Peyer's patch (tissue), 4 donors: ENCODE measurements around the gene CRIM1.

ENCODE experiments used
- CTCF ChIP-seq, 6 experiments: fragments of 450-650 bp in 4 of 6; fragments of 200-600 bp in 2 of 6; sonication (generic) in 1 of 6; IDR thresholded peaks; one replicate each; pipeline ENCODE4 v1.5.1; 2017 to 2019; ENCODE audit warnings: antibody characterized with exemption in 6 of 6, mild to moderate bottlenecking in 3 of 6, moderate library complexity in 1 of 6
- POLR2A ChIP-seq, 2 donors: fragments of 450-650 bp; IDR thresholded peaks; one replicate each; pipeline ENCODE4 v1.5.1; 2017; ENCODE audit warnings: antibody characterized with exemption in 2 of 2, mild to moderate bottlenecking in 2 of 2, moderate library complexity in 2 of 2

GRCh38 chr2:36553683-36554082 is 198.1 kb downstream of the CRIM1 start:
- TF ChIP-seq CTCF (IDR thresholded peaks at IDR 0.05) (no peak), POLR2A (IDR thresholded peaks at IDR 0.05) (no peak)
